H9 (cell line): ENCODE data around the gene ABCC4. TPM values are rescaled to one million over a fixed set of nuclear protein-coding genes. Genes with fewer than 3 reads are reported as not detected.

Experiments
- DNase-seq: peaks from one replicate; pipeline ENCODE4 v3.0.0-alpha.2; 2017
- H2AFZ ChIP-seq: one replicate; pipeline ENCODE4 v1.6.1; 2013; ENCODE audit warnings: mild to moderate bottlenecking, low read length, control low read depth, moderate library complexity
- H2AK5ac ChIP-seq: 2 replicates; pipeline ENCODE4 v1.6.1; 2013; ENCODE audit warnings: low read length, control low read depth, mixed read lengths; ENCODE audit not compliant: insufficient read length
- H2BK120ac ChIP-seq: one replicate; pipeline ENCODE4 v1.6.1; 2013; ENCODE audit warnings: low read depth, mild to moderate bottlenecking, low read length, control low read depth, inconsistent platforms; ENCODE audit not compliant: poor library complexity, severe bottlenecking
- H2BK12ac ChIP-seq: 2 replicates; pipeline ENCODE4 v1.6.1; 2013; ENCODE audit warnings: low read length, control low read depth, mixed read lengths, low read depth; ENCODE audit not compliant: insufficient read length
- H2BK15ac ChIP-seq: 2 replicates; pipeline ENCODE4 v1.6.1; 2013; ENCODE audit warnings: low read depth, low read length, control low read depth
- H2BK20ac ChIP-seq: one replicate; pipeline ENCODE4 v1.6.1; 2013; ENCODE audit warnings: low read depth, mild to moderate bottlenecking, low read length, control low read depth, inconsistent platforms; ENCODE audit not compliant: poor library complexity, severe bottlenecking
- H2BK5ac ChIP-seq: 2 replicates; pipeline ENCODE4 v1.6.1; 2013; ENCODE audit warnings: low read length, control low read depth, mixed read lengths; ENCODE audit not compliant: insufficient read length
- H3K14ac ChIP-seq: 2 replicates; pipeline ENCODE4 v1.6.1; 2013; ENCODE audit warnings: low read length, control low read depth; ENCODE audit not compliant: insufficient read depth
- H3K18ac ChIP-seq: 2 replicates; pipeline ENCODE4 v1.6.1; 2013; ENCODE audit warnings: low read depth, mild to moderate bottlenecking, mixed read lengths, low read length, control low read depth; ENCODE audit not compliant: insufficient read length
- H3K23ac ChIP-seq: 2 replicates; pipeline ENCODE4 v1.6.1; 2013; ENCODE audit warnings: low read length, control low read depth, mixed read lengths, low read depth; ENCODE audit not compliant: insufficient read length
- H3K23me2 ChIP-seq: 2 replicates; pipeline ENCODE4 v1.6.1; 2013; ENCODE audit warnings: low read depth, mild to moderate bottlenecking, mixed read lengths, low read length, control low read depth; ENCODE audit not compliant: insufficient read length, poor library complexity, severe bottlenecking
- H3K27ac ChIP-seq: 2 replicates; pipeline ENCODE4 v1.5.1; 2013; ENCODE audit warnings: low read length, control low read depth, mixed read lengths, low read depth; ENCODE audit not compliant: insufficient read length
- H3K27me3 ChIP-seq: 2 replicates; pipeline ENCODE4 v1.6.1; 2013; ENCODE audit warnings: low read length, control low read depth, inconsistent platforms; ENCODE audit not compliant: insufficient read depth
- H3K4ac ChIP-seq: 2 replicates; pipeline ENCODE4 v1.6.1; 2013; ENCODE audit warnings: low read depth, mild to moderate bottlenecking, control low read depth, inconsistent platforms, low read length, moderate library complexity
- H3K4me1 ChIP-seq: 2 replicates; pipeline ENCODE4 v1.6.1; 2013; ENCODE audit warnings: low read length, control low read depth, inconsistent platforms; ENCODE audit not compliant: insufficient read depth
- H3K4me2 ChIP-seq: 2 replicates; pipeline ENCODE4 v1.6.1; 2013; ENCODE audit warnings: low read length, control low read depth, mixed read lengths; ENCODE audit not compliant: insufficient read length, insufficient read depth
- H3K56ac ChIP-seq: 2 replicates; pipeline ENCODE4 v1.6.1; 2013; ENCODE audit warnings: low read depth, mild to moderate bottlenecking, mixed read lengths, low read length, control low read depth; ENCODE audit not compliant: insufficient read length
- H3K79me1 ChIP-seq: 2 replicates; pipeline ENCODE4 v1.6.1; 2013; ENCODE audit warnings: low read depth, mild to moderate bottlenecking, moderate library complexity, low read length, control low read depth, inconsistent platforms; ENCODE audit not compliant: insufficient read depth, poor library complexity, severe bottlenecking
- H3K79me2 ChIP-seq: 2 replicates; pipeline ENCODE4 v1.6.1; 2013; ENCODE audit warnings: low read length, control low read depth, inconsistent platforms; ENCODE audit not compliant: insufficient read depth
- H3K9ac ChIP-seq: 2 replicates; pipeline ENCODE4 v1.6.1; 2013; ENCODE audit warnings: low read length, control low read depth, mixed read lengths; ENCODE audit not compliant: insufficient read length; ENCODE audit errors: extremely low read depth
- H3K9me3 ChIP-seq: one replicate; pipeline ENCODE4 v1.6.1; 2013; ENCODE audit warnings: low read depth, low read length, inconsistent platforms; ENCODE audit not compliant: control insufficient read depth
- H3T11ph ChIP-seq: one replicate; pipeline ENCODE4 v1.6.1; 2013; ENCODE audit warnings: mild to moderate bottlenecking, low read length, control low read depth, inconsistent platforms
- H4K20me1 ChIP-seq: one replicate; pipeline ENCODE4 v1.6.1; 2013; ENCODE audit not compliant: control insufficient read depth, insufficient read length, insufficient read depth
- H4K5ac ChIP-seq: 2 replicates; pipeline ENCODE4 v1.6.1; 2013; ENCODE audit warnings: low read depth, mild to moderate bottlenecking, mixed read lengths, low read length, control low read depth; ENCODE audit not compliant: insufficient read length
- H4K8ac ChIP-seq: replicated peaks from 2 replicates; pipeline ENCODE4 v1.6.1; 2013; ENCODE audit warnings: low read length, control low read depth, mixed read lengths, low read depth; ENCODE audit not compliant: insufficient read length
- H4K91ac ChIP-seq: 2 replicates; pipeline ENCODE4 v1.6.1; 2013; ENCODE audit warnings: low read depth, mild to moderate bottlenecking, moderate library complexity, mixed read lengths, low read length, control low read depth; ENCODE audit not compliant: insufficient read length
- H3K27ac Mint-ChIP-seq, 3 experiments: 2 replicates in 2 of 3; 3 replicates in 1 of 3; pipeline ENCODE4 v1.8.0; 2020 to 2021; ENCODE audit warnings: mixed read lengths in 3 of 3, mild to moderate bottlenecking in 1 of 3, moderate library complexity in 1 of 3
- H3K27me3 Mint-ChIP-seq: 2 replicates; pipeline ENCODE4 v1.8.0; 2021; ENCODE audit warnings: low read depth, mild to moderate bottlenecking, moderate library complexity, mixed read lengths
- H3K36me3 Mint-ChIP-seq, 3 experiments: 2 replicates in 2 of 3; 3 replicates in 1 of 3; pipeline ENCODE4 v1.8.0; 2020 to 2021; ENCODE audit warnings: low read depth in 3 of 3, mixed read lengths in 3 of 3; ENCODE audit not compliant: insufficient read depth in 1 of 3
- H3K4me1 Mint-ChIP-seq, 2 experiments: 2 replicates each; pipeline ENCODE4 v1.8.0; 2020; ENCODE audit warnings: mixed read lengths in 2 of 2
- H3K4me3 Mint-ChIP-seq, 2 experiments: 2 replicates in 1 of 2; 3 replicates in 1 of 2; pipeline ENCODE4 v1.8.0; 2020 to 2021; ENCODE audit warnings: mild to moderate bottlenecking in 2 of 2, mixed read lengths in 2 of 2, moderate library complexity in 1 of 2
- H3K9me3 Mint-ChIP-seq, 2 experiments: 2 replicates in 1 of 2; 3 replicates in 1 of 2; pipeline ENCODE4 v1.8.0; 2020; ENCODE audit warnings: mild to moderate bottlenecking in 2 of 2, mixed read lengths in 2 of 2, moderate library complexity in 1 of 2
- WGBS: extraction: QIAGEN DNeasy Blood & Tissue Kit; methylation state at CpG from one replicate; pipeline ENCODE4 v1.1.7; 2013; ENCODE audit warnings: missing lambda C conversion rate, low lambda C conversion rate, mixed read lengths; ENCODE audit not compliant: insufficient read length; ENCODE audit errors: extremely low coverage; 5-methylcytosine and 5-hydroxymethylcytosine counted together
- total RNA-seq: library from RNA; stranded (reverse); gene quantifications from 2 replicates; pipeline ENCODE4 v1.2.1, GENCODE V29; 2021
- TF ChIP-seq, protein P1 (sequence below): fragments of 200-600 bp; sonication (generic); conservative IDR thresholded peaks from 3 replicates; pipeline ENCODE4 v1.8.0; 2021; ENCODE audit warnings: antibody characterized with exemption, mild to moderate bottlenecking

The ABCC4 gene
- total RNA-seq, 1 experiment from 2014 or later, result 5.9 TPM

DNA sequence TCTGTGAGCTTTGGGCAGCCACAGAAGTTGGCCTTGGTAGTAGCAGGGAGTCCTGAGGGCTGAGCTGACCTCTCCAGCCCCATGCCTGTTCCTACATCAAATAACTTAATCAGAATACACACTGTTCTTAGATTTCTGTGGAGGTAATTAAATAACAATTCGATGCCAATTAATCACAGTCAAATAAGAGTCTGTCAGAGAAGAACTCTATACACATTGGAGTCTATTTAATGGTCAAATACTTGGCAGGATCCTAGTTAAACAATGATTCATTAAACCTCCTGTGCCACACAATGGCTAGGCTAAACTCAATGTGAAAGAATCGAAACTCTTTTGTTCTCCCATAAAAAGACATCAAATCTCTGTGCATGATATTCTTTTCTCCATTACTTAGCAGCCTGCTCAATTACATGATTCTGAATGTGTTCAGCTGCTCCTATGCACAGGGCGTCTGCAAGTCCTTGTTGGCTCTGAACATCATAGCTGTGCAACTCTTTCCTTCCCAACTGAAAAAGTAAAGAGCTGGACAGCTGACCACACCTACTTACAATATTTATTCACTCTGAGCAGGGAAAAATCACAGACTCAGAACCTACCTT lies 173.1 kb downstream of the ABCC4 start:
- peaks cover 5 to 6% of the 10 kb centered on the region in 2 experiments for H3K4me1 Mint-ChIP-seq
- DNase-seq, result no peak
- Histone ChIP-seq H3K14ac (no peak overlapping the region), H3K27me3 (no peaks in the 10 kb centered on the region), H3K79me1 (no peaks in the 10 kb centered on the region), H3K4me1 (no peaks in the 10 kb centered on the region), H3K27ac (no peak overlapping the region), H3K79me2 (no peaks in the 10 kb centered on the region), H4K8ac (no peak overlapping the region), H2AFZ (no peak overlapping the region), H3K18ac (no peak overlapping the region), H3K56ac (no peak overlapping the region), H4K91ac (no peak overlapping the region), H4K5ac (no peak overlapping the region), H2BK5ac (no peak overlapping the region), H2BK120ac (no peak overlapping the region), H2BK12ac (no peak overlapping the region), H3K23ac (no peak overlapping the region), H2AK5ac (no peak overlapping the region), H3K4ac (no peak overlapping the region), H3K23me2 (no peaks in the 10 kb centered on the region), H2BK20ac (no peak overlapping the region), H4K20me1 (no peaks in the 10 kb centered on the region), H3K4me2 (no peak overlapping the region), H3K9ac (no peak overlapping the region), H3K9me3 (no peaks in the 10 kb centered on the region), H3T11ph (no peak overlapping the region), H2BK15ac (no peak overlapping the region)
- TF ChIP-seq, protein P1, sequence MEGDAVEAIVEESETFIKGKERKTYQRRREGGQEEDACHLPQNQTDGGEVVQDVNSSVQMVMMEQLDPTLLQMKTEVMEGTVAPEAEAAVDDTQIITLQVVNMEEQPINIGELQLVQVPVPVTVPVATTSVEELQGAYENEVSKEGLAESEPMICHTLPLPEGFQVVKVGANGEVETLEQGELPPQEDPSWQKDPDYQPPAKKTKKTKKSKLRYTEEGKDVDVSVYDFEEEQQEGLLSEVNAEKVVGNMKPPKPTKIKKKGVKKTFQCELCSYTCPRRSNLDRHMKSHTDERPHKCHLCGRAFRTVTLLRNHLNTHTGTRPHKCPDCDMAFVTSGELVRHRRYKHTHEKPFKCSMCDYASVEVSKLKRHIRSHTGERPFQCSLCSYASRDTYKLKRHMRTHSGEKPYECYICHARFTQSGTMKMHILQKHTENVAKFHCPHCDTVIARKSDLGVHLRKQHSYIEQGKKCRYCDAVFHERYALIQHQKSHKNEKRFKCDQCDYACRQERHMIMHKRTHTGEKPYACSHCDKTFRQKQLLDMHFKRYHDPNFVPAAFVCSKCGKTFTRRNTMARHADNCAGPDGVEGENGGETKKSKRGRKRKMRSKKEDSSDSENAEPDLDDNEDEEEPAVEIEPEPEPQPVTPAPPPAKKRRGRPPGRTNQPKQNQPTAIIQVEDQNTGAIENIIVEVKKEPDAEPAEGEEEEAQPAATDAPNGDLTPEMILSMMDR, result no peak
- H3K27ac Mint-ChIP-seq, result no peak overlapping the region
- no peak overlapping the region for H3K4me3 Mint-ChIP-seq
- H3K9me3 Mint-ChIP-seq, result no peaks in the 10 kb centered on the region
- no peaks in the 10 kb centered on the region for H3K27me3 Mint-ChIP-seq
- WGBS, result no CpG with 5 or more reads among the region's 3 CpGs
- H3K36me3 Mint-ChIP-seq, result peaks cover 0 to 4% (median 0%) of the 10 kb centered on the region in 3 experiments; a peak in 3 of 7 replicates
